Body of pancreas (tissue), 4 donors: ENCODE data around the gene SEMA3D.

Experiments
- CTCF ChIP-seq, 7 experiments: fragments of 450-650 bp in 4 of 7; fragments of 200-600 bp in 3 of 7; sonication (generic) in 3 of 7; IDR thresholded peaks; one replicate each; pipeline ENCODE4 v1.5.1; 2016 to 2019; ENCODE audit warnings: antibody characterized with exemption in 7 of 7
- POLR2A ChIP-seq, 3 donors: fragments of 450-650 bp; IDR thresholded peaks; one replicate each; pipeline ENCODE4 v1.6.1; 2016; ENCODE audit warnings: antibody characterized with exemption in 3 of 3, mild to moderate bottlenecking in 2 of 3

- TF ChIP-seq POLR2A (IDR thresholded peaks at IDR 0.05), result no peak
- no peak for TF ChIP-seq CTCF (IDR thresholded peaks at IDR 0.05)
These were observed 82.2 kb downstream of the SEMA3D start for GRCh38 chr7:85104432-85105205.
